Stimulated activated CD4-positive, alpha-beta T cell treated with anti-CD3 and anti-CD28 coated beads, Interleukin-12 subunit alpha, Interleukin-12 subunit beta, amount 100 ng/mL, for 48 hours (primary cell): ENCODE data around the gene ZC3H6.
A peak's percentile ranks its signal among the peaks of the same experiment; 100 is the strongest.

Experiments
- DNase-seq, 3 donors: peaks; one replicate each; pipeline ENCODE4 v3.0.0-alpha.2; 2020; ENCODE audit warnings: low read depth in 2 of 3, low spot score in 1 of 3

The ZC3H6 gene

GRCh38 chr2:112275311-112275886 lies at the start of gene ZC3H6:
Gene ZC3H6 (plus strand): TSS chr2:112275597. CDS start chr2:112275995, 398 bp downstream.
- DNase-seq: peak; percentile 99 to 100 (median 99)

GRCh38 chr2:112229348-112229747 lies 46.0 kb upstream of the ZC3H6 start:
- no peak for DNase-seq

- DNase-seq: no peak
Observed at GRCh38 chr2:112230371-112230770, 45.0 kb upstream of the ZC3H6 start.

GRCh38 chr2:112239862-112240261 lies 35.5 kb upstream of the ZC3H6 start:
- DNase-seq: no peak

GRCh38 chr2:112242384-112242783 lies 33.0 kb upstream of the ZC3H6 start:
- DNase-seq: no peak

DNA sequence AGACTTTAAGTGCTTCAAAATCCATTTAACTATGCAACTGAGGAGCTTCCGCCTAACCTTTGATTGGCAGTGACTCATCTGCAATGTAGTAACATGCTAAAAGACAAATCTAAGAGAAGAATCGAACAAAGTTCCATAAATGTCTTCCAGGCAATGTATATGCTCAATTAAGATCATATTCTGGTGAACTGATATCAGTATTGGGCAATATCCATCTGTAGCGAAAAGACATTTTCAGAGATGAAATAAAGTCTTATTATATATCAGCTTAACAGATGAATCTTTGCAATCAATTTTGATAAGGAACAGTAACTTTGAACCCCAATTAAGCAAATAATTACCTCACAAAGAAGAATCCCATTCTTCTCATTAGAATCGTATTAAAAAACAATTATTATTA lies 32.2 kb upstream of the ZC3H6 start:
- DNase-seq: no peak

GRCh38 chr2:112244854-112245253 lies 30.5 kb upstream of the ZC3H6 start:
- no peak for DNase-seq

GRCh38 chr2:112251271-112251670 lies 24.1 kb upstream of the ZC3H6 start:
- no peak for DNase-seq

DNA sequence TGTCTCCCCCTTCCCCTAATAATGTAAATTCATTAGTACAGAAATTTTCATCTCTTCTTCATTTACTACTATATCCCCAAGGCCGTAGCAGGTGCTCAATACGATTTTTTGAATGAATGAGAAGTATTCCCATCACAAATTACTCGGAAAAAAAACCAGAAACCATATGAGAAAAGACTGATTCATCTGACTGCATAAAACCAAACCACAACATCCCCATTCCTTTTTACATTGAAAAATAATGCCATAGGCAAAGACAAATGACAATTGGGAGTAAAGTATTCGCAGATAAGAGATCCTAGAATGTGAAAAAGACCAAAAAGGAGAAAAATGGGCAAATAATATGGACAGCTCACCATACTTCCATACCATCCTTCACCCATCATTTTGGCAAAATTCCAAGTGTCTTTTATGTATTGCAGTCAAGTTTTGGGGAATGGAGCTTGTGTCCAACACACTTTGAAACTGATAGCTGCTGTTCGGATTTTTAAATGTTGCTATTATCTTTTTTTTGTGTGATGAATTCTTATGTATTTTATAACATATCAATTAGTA lies 22.1 kb upstream of the ZC3H6 start:
- no peak for DNase-seq

DNA sequence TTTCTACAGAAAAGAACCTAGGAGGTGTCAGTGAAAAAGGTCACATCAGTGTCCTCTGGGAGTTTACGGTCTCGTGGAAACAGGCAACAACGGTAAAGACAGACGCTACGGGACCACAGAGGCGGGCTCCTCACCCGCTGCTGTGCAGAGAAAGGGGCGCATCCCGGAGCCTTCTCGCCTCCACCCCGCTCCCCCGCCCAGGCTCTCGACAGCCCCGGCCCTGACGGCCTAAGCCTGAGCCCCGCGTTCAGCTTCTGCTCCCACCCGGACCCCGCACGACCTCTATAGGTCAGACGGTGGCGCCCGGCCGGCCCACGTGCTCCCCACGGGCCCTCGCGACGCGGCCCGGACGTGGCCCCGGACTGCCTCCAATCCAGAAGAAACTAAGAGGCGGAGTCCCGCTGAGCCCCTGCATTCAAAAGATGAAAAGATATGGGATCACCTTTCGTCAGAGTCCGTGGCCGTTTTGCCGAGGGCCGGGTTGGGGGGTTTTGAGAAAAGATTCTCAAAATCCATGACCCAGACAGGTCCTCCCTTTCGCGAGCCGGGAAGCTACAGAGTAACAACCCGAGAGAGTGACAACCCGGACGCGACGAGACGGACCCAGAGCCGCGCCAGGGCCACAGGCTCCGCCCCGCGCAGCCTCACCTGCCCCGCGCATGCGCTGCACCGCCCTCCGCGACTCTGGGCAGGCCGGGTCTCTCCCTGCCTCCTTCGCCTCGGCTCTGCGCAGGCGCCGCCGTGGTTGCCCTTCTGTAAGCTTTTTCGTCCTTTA lies 20.7 kb upstream of the ZC3H6 start, which contains the start of gene ZC3H8:
TSS of gene ZC3H8 (minus strand) at position 577 of the 775 bp plus-strand sequence. CDS start at position 516, 61 bp downstream.
- DNase-seq: peak; percentile 90 to 95 (median 92)

DNA sequence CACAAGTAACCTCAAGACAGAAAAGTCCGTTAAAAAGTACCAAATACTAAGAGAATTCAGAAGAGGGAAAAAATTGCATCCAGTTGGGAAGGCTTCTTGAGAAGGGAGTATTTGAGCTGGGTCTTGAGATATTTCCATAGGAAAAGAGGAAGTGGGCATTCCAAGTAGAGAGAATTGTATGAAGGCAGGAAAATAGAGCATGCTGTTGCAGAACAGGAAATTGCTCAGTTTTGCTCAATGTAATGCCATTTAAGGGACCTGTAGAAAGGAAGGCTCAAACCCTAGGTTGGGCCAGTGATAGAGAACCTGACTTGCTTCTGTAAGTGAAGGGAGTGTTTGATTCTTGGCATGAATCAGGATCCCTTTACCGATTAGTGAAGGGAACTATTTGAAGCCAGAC lies 19.5 kb upstream of the ZC3H6 start:
- no peak for DNase-seq

DNA sequence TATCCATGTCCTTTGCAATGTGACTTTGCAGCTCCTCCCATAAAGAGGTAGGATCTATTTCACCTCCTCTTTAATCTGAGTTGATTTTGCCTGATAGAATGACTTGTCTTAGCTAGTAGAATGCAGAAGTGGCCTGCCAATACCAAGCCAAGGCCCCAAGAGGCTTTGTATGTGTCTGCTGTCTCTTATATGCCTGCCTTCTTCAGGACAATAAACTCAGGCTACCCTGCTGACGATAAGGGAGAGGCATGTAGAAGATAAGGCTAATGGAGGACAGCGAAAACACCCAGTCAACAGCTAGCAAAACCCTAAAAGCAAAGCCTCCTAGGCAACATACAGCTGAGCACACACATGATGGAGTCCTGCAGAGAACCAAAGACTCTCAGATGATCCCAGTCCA lies 18.7 kb upstream of the ZC3H6 start:
- DNase-seq: no peak

DNA sequence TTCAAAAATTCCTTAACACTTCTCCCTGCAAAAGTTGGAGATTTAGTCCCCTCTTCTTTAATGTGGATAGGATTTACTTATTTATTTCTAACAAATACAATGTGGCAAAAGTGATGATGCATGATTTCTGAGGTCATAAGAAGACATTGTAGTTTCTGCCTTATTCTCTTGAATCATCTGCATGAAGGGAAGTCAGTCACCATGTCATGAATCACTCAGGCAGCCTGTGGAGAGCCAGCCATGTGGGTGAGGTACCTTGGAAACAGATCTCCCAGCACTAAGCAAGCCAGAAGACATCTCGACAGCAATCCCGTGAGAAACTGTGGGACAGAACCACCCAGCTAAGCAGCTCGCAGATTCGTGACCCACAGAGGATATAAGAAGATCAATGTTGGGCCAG lies 17.8 kb upstream of the ZC3H6 start:
- DNase-seq: no peak

GRCh38 chr2:112259509-112260294 lies 15.7 kb upstream of the ZC3H6 start:
- DNase-seq: peak; percentile 68 to 85 (median 79)

- DNase-seq: no peak
Observed at GRCh38 chr2:112260295-112260625, 15.1 kb upstream of the ZC3H6 start.

DNA sequence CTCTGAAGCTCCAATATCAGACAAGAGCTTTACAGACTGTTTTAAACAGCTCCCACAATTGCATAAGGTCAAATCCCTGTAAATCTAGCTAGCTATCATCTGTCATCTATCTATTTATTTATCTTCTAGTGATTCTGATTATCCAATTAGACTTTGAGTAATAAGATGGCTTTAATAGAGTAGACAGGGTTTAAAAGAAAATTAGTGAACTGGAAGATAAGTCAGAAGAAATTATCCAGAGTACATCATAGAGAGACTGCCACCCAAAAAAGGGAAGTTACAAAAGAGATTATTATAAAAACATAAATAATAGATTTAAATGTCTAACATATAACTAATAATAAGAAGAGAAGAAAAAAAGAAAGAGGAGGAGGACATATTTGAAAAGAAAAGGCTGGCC lies 12.5 kb upstream of the ZC3H6 start:
- no peak for DNase-seq

DNA sequence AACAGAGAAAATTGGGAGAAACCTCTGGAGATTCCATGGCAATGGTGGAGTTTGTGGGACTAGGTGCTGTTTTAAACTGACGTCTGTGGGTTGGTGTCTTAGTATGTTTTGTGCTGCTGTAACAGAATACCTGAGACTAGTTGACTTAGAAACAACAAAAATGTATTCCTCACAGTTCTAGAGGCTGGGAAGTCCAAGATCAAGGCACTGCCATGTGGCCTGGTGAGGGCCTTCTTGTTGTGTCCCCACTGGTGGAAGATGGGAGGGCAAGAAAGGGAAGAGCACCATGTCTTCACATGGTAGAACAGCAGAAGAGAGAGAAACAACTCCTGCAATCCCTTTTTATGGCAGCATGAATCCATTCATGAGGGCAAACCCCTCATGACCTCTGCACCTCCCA lies 6.8 kb upstream of the ZC3H6 start:
- no peak for DNase-seq

DNA sequence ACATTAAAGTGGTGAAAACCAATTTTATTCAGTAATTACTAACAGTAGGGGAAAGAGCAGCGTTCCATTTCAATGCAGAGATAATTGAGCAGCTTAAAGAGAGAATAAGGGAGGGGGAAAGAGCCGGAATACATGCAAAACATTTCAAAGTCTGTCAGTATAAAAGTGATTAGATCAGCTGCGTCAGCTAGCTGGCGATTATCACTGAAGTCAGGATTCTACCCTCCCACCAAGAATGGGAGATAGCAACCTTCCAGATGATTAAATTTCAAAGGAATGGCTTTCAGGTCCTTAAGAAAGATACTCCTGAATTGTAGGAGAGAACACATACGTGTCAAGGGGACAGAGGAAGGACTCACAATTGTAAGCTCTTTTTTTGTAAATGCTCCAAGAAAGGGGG lies 2.7 kb upstream of the ZC3H6 start:
- no peak for DNase-seq

DNA sequence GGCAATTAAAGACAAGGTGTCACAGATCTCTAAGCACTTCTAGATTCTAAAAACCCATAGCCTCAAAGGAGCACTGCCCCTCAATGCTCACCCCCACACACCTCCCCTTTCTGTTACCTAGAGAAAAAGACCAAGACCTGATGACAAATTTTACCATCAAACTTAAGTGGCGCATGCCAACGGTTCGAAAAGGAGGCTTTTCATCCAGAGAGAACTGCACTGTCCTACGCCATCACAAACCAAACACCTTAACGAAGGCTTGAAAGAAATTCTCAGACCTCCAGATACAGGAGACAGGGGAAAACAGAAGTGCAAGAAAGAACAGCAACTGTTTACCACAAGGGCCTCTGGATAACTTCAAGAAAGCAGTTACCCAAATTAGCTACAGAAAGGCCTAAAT lies 2.0 kb upstream of the ZC3H6 start:
- no peak for DNase-seq

DNA sequence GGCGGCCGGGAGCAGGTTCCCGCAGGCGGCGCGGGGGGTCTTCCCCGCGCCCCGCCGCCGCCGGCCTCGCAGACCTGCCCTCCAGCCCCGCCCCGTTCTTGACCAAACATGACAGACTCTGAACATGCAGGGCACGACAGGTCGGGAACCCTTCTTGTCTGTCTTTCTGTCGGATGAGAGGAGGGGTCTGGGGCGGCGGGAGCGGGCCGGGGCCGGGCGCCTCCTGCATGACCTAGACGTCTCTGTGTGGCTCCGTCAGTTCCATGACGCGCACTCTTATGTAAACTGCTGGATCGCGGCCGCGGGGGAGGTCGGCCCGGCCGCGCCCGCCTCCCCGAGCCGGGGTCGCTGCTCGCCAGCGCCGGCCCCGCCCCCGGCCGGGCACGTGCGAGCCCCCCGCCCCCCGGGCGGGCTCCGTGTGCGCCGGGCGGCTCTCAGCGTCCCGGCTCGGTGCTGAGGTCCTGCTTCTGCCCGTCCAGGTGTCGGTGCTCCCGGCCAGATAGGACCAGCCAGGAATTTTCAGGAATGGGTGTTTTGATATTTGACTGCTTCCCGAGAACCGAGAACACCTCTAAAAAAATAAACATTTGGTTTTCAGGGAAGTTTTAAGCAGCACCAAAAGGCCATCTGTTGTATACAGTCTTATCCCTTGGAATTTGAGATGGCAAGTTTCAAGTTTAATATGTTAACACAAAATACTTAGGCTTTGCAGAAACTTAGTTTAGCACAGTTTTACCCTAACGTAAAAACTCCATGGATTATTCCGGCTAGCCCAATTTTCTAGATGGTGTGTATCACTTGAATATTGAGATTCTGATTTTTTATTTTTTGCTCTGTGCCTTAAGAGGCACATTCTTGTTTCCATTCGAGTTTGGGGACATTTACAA lies 733 bp downstream of the ZC3H6 start:
- DNase-seq: peak; percentile 64 to 68 (median 65)

DNA sequence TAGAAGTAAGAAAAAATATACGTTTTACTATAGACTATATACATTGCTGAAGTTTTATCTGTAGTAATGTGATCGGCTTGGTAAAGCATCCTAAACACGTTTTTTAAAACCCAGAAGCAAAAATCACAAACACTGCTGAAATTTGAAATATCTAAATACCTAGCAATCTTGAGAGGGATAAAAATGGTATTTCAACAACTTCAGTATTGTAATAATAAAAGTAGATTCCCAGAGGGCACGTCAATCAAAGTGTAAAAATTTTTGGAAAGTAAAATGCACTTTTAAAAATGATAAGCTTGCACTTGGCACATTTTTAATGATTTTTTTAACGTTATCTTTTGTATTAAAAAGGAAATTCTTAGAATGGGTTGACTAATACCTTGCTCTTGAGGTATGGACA lies 1.6 kb downstream of the ZC3H6 start:
- DNase-seq: no peak
